ENCODE results near the gene IGSF1.

DNA sequence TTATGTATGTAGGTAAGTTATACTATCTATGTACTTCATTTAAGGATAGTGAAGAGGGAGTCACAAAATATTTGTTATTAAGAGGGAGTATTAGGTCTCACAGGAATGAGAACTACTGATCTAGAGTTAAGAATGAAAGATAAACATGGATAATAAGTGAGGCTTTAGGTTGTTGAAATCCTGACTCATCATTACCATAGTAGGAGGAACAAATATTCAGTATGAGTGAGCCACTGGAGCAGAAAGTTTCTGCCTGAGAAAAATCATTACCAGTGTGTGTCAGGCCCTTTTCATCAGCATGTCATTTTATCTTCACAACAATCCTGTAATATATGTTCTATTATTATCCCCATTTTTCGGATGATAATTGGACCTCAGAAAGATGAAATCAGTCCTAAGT lies 27.2 kb upstream of the IGSF1 start:
- TF ChIP-seq, protein P1, sequence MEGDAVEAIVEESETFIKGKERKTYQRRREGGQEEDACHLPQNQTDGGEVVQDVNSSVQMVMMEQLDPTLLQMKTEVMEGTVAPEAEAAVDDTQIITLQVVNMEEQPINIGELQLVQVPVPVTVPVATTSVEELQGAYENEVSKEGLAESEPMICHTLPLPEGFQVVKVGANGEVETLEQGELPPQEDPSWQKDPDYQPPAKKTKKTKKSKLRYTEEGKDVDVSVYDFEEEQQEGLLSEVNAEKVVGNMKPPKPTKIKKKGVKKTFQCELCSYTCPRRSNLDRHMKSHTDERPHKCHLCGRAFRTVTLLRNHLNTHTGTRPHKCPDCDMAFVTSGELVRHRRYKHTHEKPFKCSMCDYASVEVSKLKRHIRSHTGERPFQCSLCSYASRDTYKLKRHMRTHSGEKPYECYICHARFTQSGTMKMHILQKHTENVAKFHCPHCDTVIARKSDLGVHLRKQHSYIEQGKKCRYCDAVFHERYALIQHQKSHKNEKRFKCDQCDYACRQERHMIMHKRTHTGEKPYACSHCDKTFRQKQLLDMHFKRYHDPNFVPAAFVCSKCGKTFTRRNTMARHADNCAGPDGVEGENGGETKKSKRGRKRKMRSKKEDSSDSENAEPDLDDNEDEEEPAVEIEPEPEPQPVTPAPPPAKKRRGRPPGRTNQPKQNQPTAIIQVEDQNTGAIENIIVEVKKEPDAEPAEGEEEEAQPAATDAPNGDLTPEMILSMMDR (conservative IDR thresholded peaks at IDR 0.05): no peak
- TF ChIP-seq EZH2 (IDR thresholded peaks at IDR 0.05; ENCODE audit: low read depth): no peak

All from PC-9 (cell line).